ENCODE data around the gene PNPLA1. TPM values are rescaled to one million over a fixed set of nuclear protein-coding genes. Genes with fewer than 3 reads are reported as not detected.
A peak's percentile ranks its signal among the peaks of the same experiment; 100 is the strongest.

Gene PNPLA1
- total and polyA plus RNA-seq, 2 experiments from 2014 or later: not detected

DNA sequence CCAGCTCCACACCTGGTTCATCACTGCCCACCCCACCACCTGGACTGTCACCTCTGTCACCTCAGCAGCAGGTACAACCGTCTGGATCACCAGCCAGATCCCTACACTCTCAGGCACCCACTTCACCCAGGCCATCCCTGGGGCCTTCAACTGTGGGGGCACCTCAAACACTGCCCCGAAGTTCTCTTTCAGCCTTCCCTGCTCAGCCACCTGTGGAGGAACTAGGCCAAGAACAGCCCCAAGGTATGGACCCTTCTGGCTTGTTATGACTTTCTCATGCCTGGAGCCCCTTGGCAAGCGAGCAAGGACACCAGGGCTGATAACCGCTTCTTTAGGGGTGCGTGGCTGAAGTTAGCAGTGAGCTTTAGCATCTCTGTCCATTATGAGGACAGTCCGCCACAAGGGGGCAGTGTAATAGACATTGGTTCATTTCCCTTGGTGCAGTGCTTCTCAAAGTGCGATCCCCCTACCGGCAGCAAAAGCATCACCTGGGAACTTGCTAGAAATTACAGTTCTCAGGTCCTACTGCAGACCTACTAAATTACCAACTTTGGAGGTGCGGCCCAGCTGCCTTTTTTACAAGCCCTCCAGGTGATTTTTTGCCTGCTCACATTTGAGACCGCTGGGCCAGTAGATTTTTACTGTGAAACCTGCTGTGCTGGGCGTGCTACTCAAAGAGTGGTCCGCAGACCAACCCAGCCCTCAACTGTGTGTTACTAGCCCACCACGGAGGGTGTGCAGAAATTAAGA lies 32.5 kb downstream of the PNPLA1 start:
- TF ChIP-seq CTCF (IDR thresholded peaks at IDR 0.05; ENCODE audit: low read depth, low read length): peak; percentile 99
- peak; percentile 93 to 96 for DNase-seq (ENCODE audit: low read depth in 1 of 2, low spot score in 1 of 2)
- H3K4me1 ChIP-seq (ENCODE audit: low read depth): no peaks in the 10 kb centered on the region
- H3K4me3 ChIP-seq: no peak overlapping the region
- no peaks in the 10 kb centered on the region for H3K36me3 ChIP-seq
- H3K27me3 ChIP-seq: no peaks in the 10 kb centered on the region
- H3K27ac ChIP-seq: no peak overlapping the region
- H3K9me3 ChIP-seq (ENCODE audit: low read depth): no peaks in the 10 kb centered on the region

- no peaks in the 10 kb centered on the region for H3K9me3 ChIP-seq (ENCODE audit: low read depth)
- no peaks in the 10 kb centered on the region for H3K36me3 ChIP-seq
- no peaks in the 10 kb centered on the region for H3K4me1 ChIP-seq (ENCODE audit: low read depth)
- TF ChIP-seq CTCF (IDR thresholded peaks at IDR 0.05; ENCODE audit: low read depth, low read length): no peak
- no peaks in the 10 kb centered on the region for H3K27me3 ChIP-seq
- DNase-seq (ENCODE audit: low read depth in 1 of 2, low spot score in 1 of 2): no peak
- H3K27ac ChIP-seq: no peak overlapping the region
- no peak overlapping the region for H3K4me3 ChIP-seq
Measured at GRCh38 chr6:36305885-36306284, 36.0 kb downstream of the PNPLA1 start.

DNA sequence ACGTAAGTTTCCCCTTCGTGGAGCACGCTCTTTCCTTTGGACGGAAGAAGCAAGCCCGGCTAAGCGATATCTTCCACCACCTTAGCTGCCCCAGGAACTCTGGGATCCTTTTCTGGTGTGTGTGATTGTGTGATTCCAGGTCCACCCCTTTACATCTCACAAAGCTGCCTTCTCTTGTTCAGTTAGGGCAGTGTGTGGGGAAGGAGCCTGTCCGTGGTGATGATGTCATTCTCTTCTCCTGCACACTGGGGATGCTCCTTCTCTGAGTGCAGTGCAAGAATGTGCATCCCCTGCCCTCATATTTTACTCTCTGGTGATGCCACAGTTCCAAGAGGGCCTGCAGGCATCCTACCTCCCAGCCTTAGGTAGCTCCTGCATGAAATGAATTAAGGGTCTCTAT lies 36.5 kb downstream of the PNPLA1 start:
- Histone ChIP-seq H3K27me3 (no peaks in the 10 kb centered on the region), H3K4me1 (ENCODE audit: low read depth) (no peaks in the 10 kb centered on the region), H3K9me3 (ENCODE audit: low read depth) (no peaks in the 10 kb centered on the region), H3K27ac (no peak overlapping the region), H3K4me3 (no peak overlapping the region), H3K36me3 (no peaks in the 10 kb centered on the region)
- DNase-seq (ENCODE audit: low read depth in 1 of 2, low spot score in 1 of 2): no peak
- TF ChIP-seq CTCF (IDR thresholded peaks at IDR 0.05; ENCODE audit: low read depth, low read length): no peak

- Histone ChIP-seq H3K36me3 (no peaks in the 10 kb centered on the region), H3K4me1 (ENCODE audit: low read depth) (no peaks in the 10 kb centered on the region), H3K27me3 (no peaks in the 10 kb centered on the region), H3K9me3 (ENCODE audit: low read depth) (no peaks in the 10 kb centered on the region), H3K27ac (no peak overlapping the region), H3K4me3 (no peak overlapping the region)
- DNase-seq (ENCODE audit: low read depth in 1 of 2, low spot score in 1 of 2): no peak
- TF ChIP-seq CTCF (IDR thresholded peaks at IDR 0.05; ENCODE audit: low read depth, low read length): no peak
Measured at GRCh38 chr6:36308514-36308913, 38.7 kb downstream of the PNPLA1 start.

GRCh38 chr6:36309203-36309602 lies 39.3 kb downstream of the PNPLA1 start:
- no peak for DNase-seq (ENCODE audit: low read depth in 1 of 2, low spot score in 1 of 2)
- H3K36me3 ChIP-seq: no peaks in the 10 kb centered on the region
- no peaks in the 10 kb centered on the region for H3K27me3 ChIP-seq
- H3K4me3 ChIP-seq: no peak overlapping the region
- H3K4me1 ChIP-seq (ENCODE audit: low read depth): no peaks in the 10 kb centered on the region
- H3K27ac ChIP-seq: no peak overlapping the region
- no peak for TF ChIP-seq CTCF (IDR thresholded peaks at IDR 0.05; ENCODE audit: low read depth, low read length)
- H3K9me3 ChIP-seq (ENCODE audit: low read depth): no peaks in the 10 kb centered on the region
